Stimulated activated CD4-positive, alpha-beta T cell treated with anti-CD3 and anti-CD28 coated beads, Interleukin-1b, Interleukin-23, amount 100 ng/mL, for 1 hour (primary cell): Measurements from ENCODE around the gene RPS25.
"Not testable (repeated sequence)": the region's sequence is repeated elsewhere in the genome, so short reads cannot be mapped to it uniquely, and the experiment has no call there.

Experiments used
- DNase-seq, 2 donors: peaks; one replicate each; pipeline ENCODE4 v3.0.0-alpha.2; 2020; ENCODE audit warnings: low read depth in 2 of 2

RPS25 gene

DNA sequence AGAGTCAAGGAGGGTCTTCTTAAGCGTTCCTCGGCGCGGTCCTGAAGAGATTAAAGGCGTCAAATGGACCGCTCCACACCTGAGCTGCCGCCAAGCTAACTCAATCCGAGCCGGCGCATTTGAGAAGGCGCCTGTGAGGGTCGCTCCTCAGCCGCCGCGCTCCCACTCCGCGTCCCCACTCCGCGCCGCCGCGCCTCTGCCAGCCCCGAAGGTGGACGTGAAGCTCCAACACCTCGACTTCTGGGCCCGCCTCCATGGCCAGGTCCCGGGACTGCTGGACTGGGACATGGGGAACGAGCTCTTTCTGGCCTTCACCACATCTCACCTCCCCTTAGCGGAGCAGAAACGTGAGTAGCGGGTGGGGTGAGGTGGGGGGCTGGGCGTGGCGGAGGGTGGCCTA, 46.5 kb downstream of the RPS25 start, which contains the start of gene FOXR1:
Gene FOXR1, plus strand, starts transcription at position 116 of the 400 bp plus-strand sequence. Its CDS starts 171 bp downstream, at position 287.
- no peak for DNase-seq

GRCh38 chr11:118969508-118969907, 48.6 kb downstream of the RPS25 start:
- not testable (repeated sequence) for DNase-seq
